GM12892 (cell line): Measurements from ENCODE around the gene DDX51.

Experiments used
- POLR2A ChIP-seq: IDR thresholded peaks from 2 replicates; pipeline ENCODE4 v1.6.1; 2011; ENCODE audit warnings: low read depth, low read length, control low read depth
- POLR2AphosphoS5 ChIP-seq: IDR thresholded peaks from 2 replicates; pipeline ENCODE4 v1.6.1; 2011; ENCODE audit warnings: low read depth, low read length, control low read depth

- no peak for TF ChIP-seq POLR2A
- TF ChIP-seq POLR2AphosphoS5: no peak
These were observed 7.1 kb upstream of the DDX51 start for GRCh38 chr12:132151145-132151765.
